CD4-positive, alpha-beta T cell treated with Interleukin-6 for 4 hours (primary cell): ENCODE results near the gene ARPC2.
A peak's percentile ranks its signal among the peaks of the same experiment; 100 is the strongest.

Source experiments
- DNase-seq: peaks from one replicate; pipeline ENCODE4 v3.0.0-alpha.2; 2020; ENCODE audit warnings: mixed read lengths

The ARPC2 gene

GRCh38 chr2:218256612-218257350, 39.8 kb downstream of the ARPC2 start:
- DNase-seq = no peak

GRCh38 chr2:218257390-218257981, 40.5 kb downstream of the ARPC2 start:
- DNase-seq = peak; percentile 74

- no peak for DNase-seq
Measured at GRCh38 chr2:218259099-218259961, 42.3 kb downstream of the ARPC2 start.

- DNase-seq = no peak
Measured at GRCh38 chr2:218260166-218260565, 43.2 kb downstream of the ARPC2 start.

GRCh38 chr2:218260742-218261422, 43.9 kb downstream of the ARPC2 start, which contains the start of gene GPBAR1:
Gene GPBAR1, plus strand, starts transcription at chr2:218261015. Its CDS starts 1,710 bp downstream, at chr2:218262725.
- DNase-seq = no peak

GRCh38 chr2:218261423-218262236, 44.6 kb downstream of the ARPC2 start:
- no peak for DNase-seq

- no peak for DNase-seq
Measured at GRCh38 chr2:218262237-218262600, 45.2 kb downstream of the ARPC2 start.

- DNase-seq = no peak
Measured at GRCh38 chr2:218262631-218263586, 45.9 kb downstream of the ARPC2 start.

- no peak for DNase-seq
Measured at GRCh38 chr2:218263817-218264641, 47.0 kb downstream of the ARPC2 start.

- DNase-seq = no peak
Measured at GRCh38 chr2:218264773-218265561, 48.0 kb downstream of the ARPC2 start.

- DNase-seq = no peak
Measured at GRCh38 chr2:218265626-218266025, 48.6 kb downstream of the ARPC2 start.

- DNase-seq = no peak
Measured at GRCh38 chr2:218266316-218266979, 49.5 kb downstream of the ARPC2 start.

- DNase-seq = no peak
Measured at GRCh38 chr2:218267259-218267658, 50.3 kb downstream of the ARPC2 start.

GRCh38 chr2:218269900-218270720, 53.1 kb downstream of the ARPC2 start, which contains the start of the genes AAMP and PNKD:
Gene AAMP, minus strand, starts transcription at chr2:218270137. Its CDS starts 51 bp downstream, at chr2:218270086.
Gene PNKD, plus strand, starts transcription at chr2:218270519. Its CDS starts 17 bp downstream, at chr2:218270536.
- peak; percentile 100 for DNase-seq

GRCh38 chr2:218270721-218271486, 53.9 kb downstream of the ARPC2 start:
- no peak for DNase-seq

- DNase-seq = no peak
Measured at GRCh38 chr2:218271487-218271797, 54.5 kb downstream of the ARPC2 start.
